ENCODE measurements around the gene ASAP2.

The ASAP2 gene

GRCh38 chr2:9184361-9184760 lies 22.3 kb upstream of the ASAP2 start:
- no peak for DNase-seq

GRCh38 chr2:9187620-9188214 lies 18.9 kb upstream of the ASAP2 start:
- DNase-seq: no peak

GRCh38 chr2:9188823-9189222 lies 17.8 kb upstream of the ASAP2 start:
- no peak for DNase-seq

GRCh38 chr2:9189901-9190300 lies 16.7 kb upstream of the ASAP2 start:
- no peak for DNase-seq

- no peak for DNase-seq
Measured at GRCh38 chr2:9191041-9191481, 15.6 kb upstream of the ASAP2 start.

GRCh38 chr2:9192712-9193111 lies 13.9 kb upstream of the ASAP2 start:
- no peak for DNase-seq

- DNase-seq: no peak
Measured at GRCh38 chr2:9194352-9194751, 12.3 kb upstream of the ASAP2 start.

- no peak for DNase-seq
Measured at GRCh38 chr2:9196637-9197036, 10.0 kb upstream of the ASAP2 start.

- no peak for DNase-seq
Measured at GRCh38 chr2:9197916-9198315, 8.7 kb upstream of the ASAP2 start.

GRCh38 chr2:9199716-9200632 lies 6.6 kb upstream of the ASAP2 start:
- no peak for DNase-seq

GRCh38 chr2:9200633-9201015 lies 6.0 kb upstream of the ASAP2 start:
- no peak for DNase-seq

GRCh38 chr2:9201185-9201891 lies 5.3 kb upstream of the ASAP2 start:
- DNase-seq: no peak

GRCh38 chr2:9203006-9203405 lies 3.6 kb upstream of the ASAP2 start:
- DNase-seq: no peak

- DNase-seq: no peak
Measured at GRCh38 chr2:9203876-9204275, 2.7 kb upstream of the ASAP2 start.

GRCh38 chr2:9204939-9205338 lies 1.7 kb upstream of the ASAP2 start:
- no peak for DNase-seq

- no peak for DNase-seq
Measured at GRCh38 chr2:9205486-9205885, 1.1 kb upstream of the ASAP2 start.

GRCh38 chr2:9206991-9207640 lies 504 bp downstream of the ASAP2 start:
- peak; percentile 7 for DNase-seq

GRCh38 chr2:9207641-9208311 lies 1.2 kb downstream of the ASAP2 start:
- DNase-seq: no peak

- DNase-seq: no peak
Measured at GRCh38 chr2:9208875-9209274, 2.3 kb downstream of the ASAP2 start.

GRCh38 chr2:9210030-9210429 lies 3.4 kb downstream of the ASAP2 start:
- no peak for DNase-seq

GRCh38 chr2:9211496-9211895 lies 4.9 kb downstream of the ASAP2 start:
- DNase-seq: no peak

GRCh38 chr2:9212010-9212635 lies 5.5 kb downstream of the ASAP2 start:
- no peak for DNase-seq

Data from NCI-H2029 (cell line).